ENCODE data around the gene ADGRA1. TPM values are rescaled to one million over a fixed set of nuclear protein-coding genes. Genes with fewer than 3 reads are reported as not detected.

The ADGRA1 gene
- total and polyA plus RNA-seq, 2 donors (not counting 3 experiments of a cell fraction or from before 2014, with no cell fraction given) = not detected

DNA sequence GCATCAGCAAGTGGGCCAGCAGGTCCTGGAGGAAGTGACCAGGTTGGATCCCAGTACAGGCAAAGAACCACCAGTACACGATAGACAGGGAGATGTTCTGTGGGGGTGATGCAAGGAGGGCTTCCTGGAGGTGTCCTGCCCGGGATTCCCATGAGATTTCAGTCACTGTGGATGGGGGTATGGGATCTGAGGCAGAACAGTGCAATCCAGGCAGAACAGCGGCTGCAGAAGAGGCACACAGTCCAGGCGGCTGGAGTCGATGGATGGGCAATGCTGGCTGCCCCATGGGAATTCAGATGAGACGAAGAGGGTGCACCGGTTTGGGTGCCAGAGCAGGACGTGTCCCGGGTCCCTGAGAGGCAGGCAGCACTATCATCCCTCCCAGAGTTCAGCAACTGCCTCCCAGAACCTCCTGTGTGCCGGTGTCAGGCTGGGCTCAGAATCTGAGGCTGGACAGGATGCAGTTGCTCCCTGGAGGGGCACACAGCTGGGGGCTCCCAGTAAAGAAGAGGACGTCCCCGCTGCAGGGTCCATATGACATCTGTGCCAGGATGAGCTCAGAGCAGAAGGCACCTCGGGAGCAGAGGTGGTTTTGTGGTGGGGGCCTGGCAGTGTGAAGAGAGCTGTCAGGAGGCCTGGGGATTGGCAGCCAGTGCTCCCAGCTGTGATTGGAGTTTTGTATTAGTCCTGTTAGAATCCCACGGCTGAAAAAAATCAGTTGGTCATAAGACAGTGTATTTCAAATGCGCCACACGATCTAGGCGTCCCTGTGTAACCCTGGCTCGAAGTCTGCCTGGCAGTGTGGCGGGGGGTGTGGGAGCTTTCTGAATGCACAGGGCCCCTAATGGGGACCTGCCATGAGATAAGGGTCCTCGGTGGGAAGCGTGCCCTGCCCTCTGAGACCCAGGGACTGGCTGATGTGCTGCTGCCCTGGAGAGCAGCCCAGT, 75.5 kb downstream of the ADGRA1 start:
- Histone ChIP-seq H3K27ac (ENCODE audit: insufficient read depth, low read depth, low read length) (no peak overlapping the region), H3K9ac (replicated peaks; ENCODE audit: extremely low read depth, insufficient read depth, low read length) (no peak overlapping the region), H2AFZ (ENCODE audit: low read depth, low read length) (no peak overlapping the region), H3K4me2 (ENCODE audit: insufficient read depth, low read length) (no peak overlapping the region), H3K4me3 (replicated peaks in 1 of 3; ENCODE audit: insufficient read depth in 1 of 3, low read depth in 1 of 3, low read length in 3 of 3) (no peak overlapping the region), H3K4me1 (ENCODE audit: control insufficient read depth, extremely low read depth, insufficient read depth, low read length) (no peaks in the 10 kb centered on the region), H4K20me1 (replicated peaks; ENCODE audit: control insufficient read depth, extremely low read depth, insufficient read depth, low read length) (no peaks in the 10 kb centered on the region), H3K9me3 (replicated peaks; ENCODE audit: control insufficient read depth, insufficient read depth, low read length) (no peaks in the 10 kb centered on the region), H3K36me3 (ENCODE audit: control insufficient read depth in 2 of 2, extremely low read depth in 1 of 2, insufficient read depth in 2 of 2, low read length in 2 of 2) (no peaks in the 10 kb centered on the region), H3K79me2 (ENCODE audit: control insufficient read depth, insufficient read depth, low read length) (no peaks in the 10 kb centered on the region), H3K9me1 (replicated peaks; ENCODE audit: control insufficient read depth, extremely low read depth, insufficient read depth, low read length) (no peaks in the 10 kb centered on the region), H3K27me3 (ENCODE audit: control insufficient read depth in 2 of 2, insufficient read depth in 2 of 2, low read length in 2 of 2) (peaks cover 3 to 12% of the 10 kb centered on the region in 2 experiments)
- DNase-seq (ENCODE audit: low read depth, low spot score) (no peak), FAIRE-seq (no peak)
- POLR2A ChIA-PET = no interaction called here
- dilution Hi-C loops (cut with MboI; ENCODE audit: extremely low pct_ligation_motif_present, low sequenced_read_pairs) (no loop called here), intact Hi-C loops (cut with micrococcal nuclease) (no loop called here)
- CTCF ChIA-PET = no interaction called here
- no peak for TF ChIP-seq GATA2 (IDR thresholded peaks at IDR 0.05; ENCODE audit: insufficient read depth, insufficient read length, low read depth, low read length)
- TF ChIP-seq MYC (IDR thresholded peaks at IDR 0.05; ENCODE audit: low read depth, low read length) = no peak
- TF ChIP-seq, protein P1, sequence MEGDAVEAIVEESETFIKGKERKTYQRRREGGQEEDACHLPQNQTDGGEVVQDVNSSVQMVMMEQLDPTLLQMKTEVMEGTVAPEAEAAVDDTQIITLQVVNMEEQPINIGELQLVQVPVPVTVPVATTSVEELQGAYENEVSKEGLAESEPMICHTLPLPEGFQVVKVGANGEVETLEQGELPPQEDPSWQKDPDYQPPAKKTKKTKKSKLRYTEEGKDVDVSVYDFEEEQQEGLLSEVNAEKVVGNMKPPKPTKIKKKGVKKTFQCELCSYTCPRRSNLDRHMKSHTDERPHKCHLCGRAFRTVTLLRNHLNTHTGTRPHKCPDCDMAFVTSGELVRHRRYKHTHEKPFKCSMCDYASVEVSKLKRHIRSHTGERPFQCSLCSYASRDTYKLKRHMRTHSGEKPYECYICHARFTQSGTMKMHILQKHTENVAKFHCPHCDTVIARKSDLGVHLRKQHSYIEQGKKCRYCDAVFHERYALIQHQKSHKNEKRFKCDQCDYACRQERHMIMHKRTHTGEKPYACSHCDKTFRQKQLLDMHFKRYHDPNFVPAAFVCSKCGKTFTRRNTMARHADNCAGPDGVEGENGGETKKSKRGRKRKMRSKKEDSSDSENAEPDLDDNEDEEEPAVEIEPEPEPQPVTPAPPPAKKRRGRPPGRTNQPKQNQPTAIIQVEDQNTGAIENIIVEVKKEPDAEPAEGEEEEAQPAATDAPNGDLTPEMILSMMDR (IDR thresholded peaks at IDR 0.05; ENCODE audit: extremely low read depth in 1 of 2, insufficient read depth in 1 of 2, low read depth in 1 of 2, low read length in 2 of 2) = no peak
- TF ChIP-seq, protein P2, sequence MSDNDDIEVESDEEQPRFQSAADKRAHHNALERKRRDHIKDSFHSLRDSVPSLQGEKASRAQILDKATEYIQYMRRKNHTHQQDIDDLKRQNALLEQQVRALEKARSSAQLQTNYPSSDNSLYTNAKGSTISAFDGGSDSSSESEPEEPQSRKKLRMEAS (IDR thresholded peaks at IDR 0.05; ENCODE audit: insufficient read depth, insufficient read length) = no peak
- TF ChIP-seq FOS (IDR thresholded peaks at IDR 0.05; ENCODE audit: borderline replicate concordance, insufficient read depth, low read length) = no peak
- TF ChIP-seq JUN (IDR thresholded peaks at IDR 0.05; ENCODE audit: borderline replicate concordance, insufficient read depth, insufficient read length, low read depth) = no peak
- no peak for TF ChIP-seq EZH2 (IDR thresholded peaks at IDR 0.05; ENCODE audit: borderline replicate concordance, low read depth, low read length, severe bottlenecking)
- TF ChIP-seq POLR2A (IDR thresholded peaks at IDR 0.05; ENCODE audit: low read depth, low read length) = no peak
- TF ChIP-seq POLR2AphosphoS5 (IDR thresholded peaks at IDR 0.05; ENCODE audit: insufficient read depth, low read depth, low read length) = no peak
- no TSS peak for BruUV-seq (replicated peaks)
